ENCODE data around the gene TAL1.

The TAL1 gene

DNA sequence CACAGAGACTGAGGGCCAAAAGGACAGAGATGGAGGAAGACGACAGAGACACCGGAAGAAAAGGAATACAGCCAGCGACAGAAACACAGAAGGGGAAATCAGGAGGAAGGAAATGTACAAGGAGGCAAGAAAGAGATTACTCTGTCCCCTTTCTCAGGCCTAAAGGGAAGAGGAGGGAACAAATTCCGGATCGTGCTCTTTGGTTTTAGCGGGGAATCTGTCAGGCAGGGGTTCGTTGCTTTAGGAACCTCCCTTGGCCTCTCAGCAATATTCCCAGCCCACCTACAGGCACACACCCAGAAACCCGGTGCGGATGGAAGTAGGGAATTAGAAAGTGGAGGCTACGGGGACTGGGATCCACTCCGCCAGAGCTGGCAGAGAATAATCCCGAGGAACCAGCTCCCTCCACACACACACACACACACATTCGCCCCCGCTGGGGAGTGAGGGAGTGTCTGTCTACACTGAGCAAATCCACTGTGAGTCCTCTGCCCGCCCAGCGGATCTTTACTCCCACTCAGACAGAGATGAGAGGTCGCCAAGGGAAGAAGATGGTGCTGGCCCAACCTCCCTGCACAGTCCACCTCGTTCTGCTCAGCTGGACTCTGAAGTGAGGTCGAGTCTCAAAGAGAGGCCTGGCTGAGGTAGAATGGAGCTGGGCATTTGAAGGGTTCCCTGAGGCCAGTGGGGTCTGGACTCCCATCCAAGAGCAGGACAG, 5.7 kb downstream of the TAL1 start:
- ATAC-seq (replicated peaks) (no peak), DNase-seq (no peak)
- Mint-ChIP-seq H3K27ac (no peak overlapping the region), H3K36me3 (ENCODE audit: insufficient read depth) (no peaks in the 10 kb centered on the region), H3K9me3 (no peaks in the 10 kb centered on the region), H3K4me3 (peak overlapping the region; percentile 22 to 62), H3K27me3 (peaks cover 0 to 62% of the 10 kb centered on the region in 2 donors), H3K4me1 (ENCODE audit: low read depth in 2 of 2) (peaks cover 19 to 22% of the 10 kb centered on the region in 2 donors)

DNA sequence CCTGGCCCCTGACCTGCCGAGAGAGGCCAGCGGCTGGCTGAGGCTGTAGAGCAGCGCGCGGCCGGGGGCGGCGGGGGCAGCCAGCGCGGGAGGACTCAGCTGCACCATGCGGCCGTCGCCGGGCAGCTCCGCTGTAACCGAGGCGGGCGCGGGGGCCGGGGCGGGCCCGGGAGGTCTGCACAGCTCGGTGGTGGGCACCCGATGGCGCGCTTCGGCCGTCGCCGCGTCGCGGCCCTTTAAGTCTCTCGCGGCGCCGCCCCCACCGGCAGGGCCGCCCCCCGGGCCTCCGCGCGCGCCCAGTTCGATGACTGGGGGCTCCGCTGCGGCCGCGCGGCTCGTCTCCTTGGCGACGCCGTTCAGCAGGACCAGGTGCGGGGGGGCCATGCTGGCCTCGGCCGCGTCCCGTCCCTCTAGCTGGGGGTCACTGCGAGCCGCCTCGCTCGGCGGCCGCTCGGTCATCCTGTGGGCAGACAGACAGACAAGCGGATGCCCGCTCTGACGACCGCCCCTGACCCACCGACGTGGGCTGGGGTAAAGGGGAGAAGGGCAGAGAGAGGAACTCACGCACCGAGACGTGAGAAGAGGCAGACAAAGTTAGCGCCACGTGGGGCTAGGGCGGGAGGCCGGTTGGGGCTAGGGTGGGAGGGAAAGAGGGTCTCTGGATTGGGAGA, 6.5 kb downstream of the TAL1 start:
- Mint-ChIP-seq H3K27me3 (peaks cover 0 to 63% of the 10 kb centered on the region in 2 donors), H3K27ac (no peak overlapping the region), H3K36me3 (ENCODE audit: insufficient read depth) (no peaks in the 10 kb centered on the region), H3K4me3 (peak overlapping the region; percentile 22 to 62), H3K9me3 (no peaks in the 10 kb centered on the region), H3K4me1 (ENCODE audit: low read depth in 2 of 2) (peaks cover 17 to 18% of the 10 kb centered on the region in 2 donors)
- DNase-seq: no peak
- ATAC-seq (replicated peaks): no peak

DNA sequence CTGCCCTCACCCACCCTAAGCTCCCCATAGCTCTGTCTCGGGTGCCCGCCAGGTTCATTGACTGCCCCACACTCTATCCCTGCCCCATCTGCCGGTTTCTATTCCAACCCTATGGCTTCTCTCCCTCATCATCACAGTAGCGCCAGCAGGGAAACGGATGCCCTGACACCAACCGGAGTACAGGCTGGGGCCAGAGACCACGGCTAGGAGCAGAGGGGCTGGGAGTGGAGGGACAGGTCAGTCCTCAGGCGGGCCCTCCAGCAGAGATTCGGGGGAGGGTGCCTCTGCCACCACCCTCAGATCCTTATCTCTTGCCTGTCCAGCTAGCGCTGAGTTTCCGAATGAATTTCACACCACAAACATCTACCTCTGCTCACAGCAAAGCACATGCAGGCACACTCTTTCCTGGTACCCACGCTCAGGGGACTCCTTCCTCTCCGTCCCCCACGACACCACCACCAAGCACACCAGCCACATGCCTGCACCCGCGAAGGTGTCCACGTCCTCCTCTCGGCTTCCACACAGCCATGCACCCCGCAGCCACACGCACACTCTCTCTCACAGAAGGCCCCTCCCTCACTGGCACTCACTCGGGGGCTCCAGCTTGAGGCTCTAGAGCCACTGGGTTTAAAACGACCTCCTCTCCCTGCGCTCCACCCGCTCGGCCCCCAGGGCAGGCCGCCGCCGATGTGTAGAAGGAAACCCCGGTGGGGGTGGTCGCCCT, 7.2 kb downstream of the TAL1 start:
- H3K27me3 Mint-ChIP-seq: peaks cover 0 to 57% of the 10 kb centered on the region in 2 donors
- no peak overlapping the region for H3K27ac Mint-ChIP-seq
- H3K4me1 Mint-ChIP-seq (ENCODE audit: low read depth in 2 of 2): peaks cover 10% of the 10 kb centered on the region in 2 donors
- no peaks in the 10 kb centered on the region for H3K36me3 Mint-ChIP-seq (ENCODE audit: insufficient read depth)
- no peaks in the 10 kb centered on the region for H3K9me3 Mint-ChIP-seq
- DNase-seq (no peak), ATAC-seq (replicated peaks) (peak; percentile 12)
- H3K4me3 Mint-ChIP-seq: no peak overlapping the region

DNA sequence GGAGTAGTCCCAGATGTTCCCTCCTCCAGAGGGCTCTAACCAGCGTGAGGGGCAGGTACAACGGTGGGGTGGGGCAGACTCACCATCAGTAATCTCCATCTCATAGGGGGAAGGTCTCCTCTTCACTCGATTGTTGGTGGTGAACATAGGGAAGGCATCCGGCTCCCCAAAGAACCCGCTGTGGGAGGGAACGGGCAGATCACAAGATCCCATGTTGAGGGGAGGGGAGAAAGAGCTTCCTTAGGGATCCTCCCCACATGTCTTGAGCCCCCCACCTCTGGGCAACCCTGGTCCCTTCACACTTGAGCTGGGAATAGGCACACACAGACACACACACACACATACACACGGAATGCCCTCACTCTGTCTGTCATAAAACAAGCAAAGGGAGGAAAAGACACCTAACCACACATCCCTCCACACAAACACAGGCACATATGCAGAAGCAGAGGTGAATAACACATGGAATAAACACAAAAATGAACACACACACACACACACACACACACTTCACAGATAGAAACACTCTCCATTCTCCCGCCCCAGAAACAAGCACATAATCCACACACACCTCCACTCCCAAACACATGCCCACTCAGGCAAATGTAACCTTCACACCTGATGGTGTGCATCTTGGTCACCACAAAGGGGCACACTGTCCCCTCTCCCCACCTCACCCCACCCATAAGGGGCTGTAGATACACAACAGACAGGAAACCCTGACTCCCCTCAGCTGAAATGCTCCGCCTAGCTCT, 7.9 kb downstream of the TAL1 start:
- Mint-ChIP-seq H3K36me3 (ENCODE audit: insufficient read depth) (no peaks in the 10 kb centered on the region), H3K9me3 (no peaks in the 10 kb centered on the region), H3K4me3 (no peak overlapping the region), H3K4me1 (ENCODE audit: low read depth in 2 of 2) (peaks cover 5% of the 10 kb centered on the region in 2 donors), H3K27me3 (peaks cover 0 to 50% of the 10 kb centered on the region in 2 donors), H3K27ac (no peak overlapping the region)
- no peak for DNase-seq
- no peak for ATAC-seq (replicated peaks)

DNA sequence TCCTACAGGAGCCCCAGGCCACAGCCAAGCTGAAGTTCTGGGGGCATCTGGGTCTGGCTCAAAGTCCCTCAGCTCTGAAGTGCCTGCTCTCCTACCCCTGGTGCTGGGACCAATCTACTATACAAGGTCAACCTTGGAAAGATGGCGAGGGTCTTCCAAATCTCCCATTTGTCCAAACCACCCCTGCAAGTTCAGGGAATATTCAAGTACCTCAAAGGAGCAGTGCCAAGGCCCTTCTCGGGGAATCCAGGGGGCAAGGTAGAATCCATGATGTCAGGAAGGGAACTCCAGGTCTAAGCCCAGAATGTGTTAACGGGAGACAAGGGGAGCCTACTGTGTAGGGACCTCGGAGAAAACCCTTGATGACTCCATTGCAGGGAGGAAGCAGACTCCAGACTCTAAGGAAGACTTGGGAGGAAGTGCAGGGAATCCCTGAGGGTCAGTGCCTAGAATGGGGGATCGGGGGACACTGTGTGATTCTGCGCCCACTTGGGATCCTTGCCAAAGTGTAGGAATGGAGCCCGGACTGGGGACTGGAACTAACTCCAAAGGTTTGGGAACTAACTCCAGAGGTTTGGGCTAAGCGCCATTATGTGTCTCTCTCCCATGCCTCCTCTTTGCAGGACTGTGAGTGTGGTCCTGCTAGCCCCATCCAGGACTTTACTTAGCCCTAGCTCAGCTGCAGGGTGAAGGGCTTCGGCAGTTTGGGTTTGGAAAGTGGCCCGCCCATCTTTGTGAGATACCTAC, 8.7 kb downstream of the TAL1 start:
- Mint-ChIP-seq H3K4me3 (no peak overlapping the region), H3K4me1 (ENCODE audit: low read depth in 2 of 2) (peaks cover 5% of the 10 kb centered on the region in 2 donors), H3K9me3 (no peaks in the 10 kb centered on the region), H3K27me3 (peaks cover 0 to 43% of the 10 kb centered on the region in 2 donors), H3K27ac (no peak overlapping the region), H3K36me3 (ENCODE audit: insufficient read depth) (no peaks in the 10 kb centered on the region)
- DNase-seq (no peak), ATAC-seq (replicated peaks) (no peak)

DNA sequence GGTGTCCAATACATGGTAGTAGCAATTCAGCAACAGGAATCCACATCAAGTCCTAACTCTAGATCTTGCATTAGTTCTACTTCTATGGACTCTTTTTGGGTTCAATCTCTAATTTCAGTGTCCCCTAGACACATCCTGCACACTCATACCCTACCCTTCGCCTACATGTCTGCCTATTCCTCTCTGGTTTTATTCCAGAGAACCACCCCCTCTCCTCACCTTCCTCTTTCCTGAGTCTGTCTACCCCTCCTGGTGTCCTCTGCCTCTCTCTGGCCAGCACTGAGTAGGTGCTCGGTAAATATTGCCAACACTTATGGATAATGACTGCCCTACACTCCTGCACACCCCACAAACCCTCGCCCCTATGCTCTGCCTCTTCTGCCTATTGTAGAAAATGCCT, 9.5 kb downstream of the TAL1 start:
- no peak overlapping the region for H3K27ac Mint-ChIP-seq
- H3K4me1 Mint-ChIP-seq (ENCODE audit: low read depth in 2 of 2): peaks cover 5% of the 10 kb centered on the region in 2 donors
- DNase-seq: no peak
- peaks cover 0 to 35% of the 10 kb centered on the region in 2 donors for H3K27me3 Mint-ChIP-seq
- no peaks in the 10 kb centered on the region for H3K36me3 Mint-ChIP-seq (ENCODE audit: insufficient read depth)
- no peak overlapping the region for H3K4me3 Mint-ChIP-seq
- no peak for ATAC-seq (replicated peaks)
- no peaks in the 10 kb centered on the region for H3K9me3 Mint-ChIP-seq

GRCh38 chr1:47219590-47220220, 12.3 kb downstream of the TAL1 start:
- Mint-ChIP-seq H3K4me1 (ENCODE audit: low read depth in 2 of 2) (no peaks in the 10 kb centered on the region), H3K27ac (no peak overlapping the region), H3K4me3 (no peak overlapping the region), H3K27me3 (peaks cover 0 to 16% of the 10 kb centered on the region in 2 donors), H3K9me3 (no peaks in the 10 kb centered on the region), H3K36me3 (ENCODE audit: insufficient read depth) (no peaks in the 10 kb centered on the region)
- ATAC-seq (replicated peaks): no peak
- DNase-seq: no peak

- no peaks in the 10 kb centered on the region for H3K9me3 Mint-ChIP-seq
Measured at GRCh38 chr1:47219001-47219400, 13.0 kb downstream of the TAL1 start.

DNA sequence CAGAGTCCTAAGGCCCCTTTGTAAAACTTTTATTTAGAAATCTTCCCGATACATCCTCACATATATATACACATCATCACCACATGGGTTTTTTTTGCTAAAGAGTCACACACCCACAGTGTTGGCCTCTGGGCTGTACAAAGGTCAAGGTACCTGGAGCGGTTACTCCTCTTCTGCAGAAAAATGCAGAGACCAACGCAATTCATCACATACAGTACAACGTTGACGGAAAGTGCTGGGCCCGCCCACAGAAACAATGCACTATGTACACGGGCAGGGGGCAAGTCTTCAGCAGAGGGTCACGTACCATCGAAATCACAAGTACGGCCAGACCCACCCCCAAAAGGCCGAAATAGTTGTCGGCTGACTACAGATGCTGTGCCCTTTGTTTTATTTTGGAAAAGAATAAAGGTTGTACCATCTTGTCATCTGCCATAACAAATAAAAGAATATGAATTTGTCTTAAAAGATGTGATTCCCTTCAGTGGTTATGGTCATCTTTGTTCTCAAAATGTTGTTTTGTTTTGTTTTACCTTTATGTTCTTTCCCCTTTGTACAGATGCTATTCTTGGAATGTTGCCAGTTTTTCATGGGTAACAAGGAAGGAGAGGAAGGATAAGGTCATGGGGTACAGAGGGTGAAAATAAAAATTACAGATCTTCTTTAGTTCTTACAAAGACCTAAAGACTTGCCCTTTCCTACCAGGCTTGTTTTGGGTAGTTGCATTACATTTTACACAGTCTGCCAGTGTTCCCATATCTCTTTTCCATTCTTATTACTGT, 15.6 kb downstream of the TAL1 start:
- peaks cover 0 to 11% of the 10 kb centered on the region in 2 donors for H3K27me3 Mint-ChIP-seq
- H3K4me1 Mint-ChIP-seq (ENCODE audit: low read depth in 2 of 2): no peaks in the 10 kb centered on the region
- no peak overlapping the region for H3K4me3 Mint-ChIP-seq
- no peak overlapping the region for H3K27ac Mint-ChIP-seq
- no peaks in the 10 kb centered on the region for H3K36me3 Mint-ChIP-seq (ENCODE audit: insufficient read depth)
- H3K9me3 Mint-ChIP-seq: no peaks in the 10 kb centered on the region
- no peak for ATAC-seq (replicated peaks)
- DNase-seq: no peak

More at GRCh38 chr1:47219001-47219400, 13.0 kb downstream of the TAL1 start:
- no peak for DNase-seq
- Mint-ChIP-seq H3K36me3 (ENCODE audit: insufficient read depth) (no peaks in the 10 kb centered on the region), H3K27me3 (peaks cover 0 to 16% of the 10 kb centered on the region in 2 donors), H3K4me3 (no peak overlapping the region), H3K4me1 (ENCODE audit: low read depth in 2 of 2) (no peaks in the 10 kb centered on the region), H3K27ac (no peak overlapping the region)
- ATAC-seq (replicated peaks): no peak

DNA sequence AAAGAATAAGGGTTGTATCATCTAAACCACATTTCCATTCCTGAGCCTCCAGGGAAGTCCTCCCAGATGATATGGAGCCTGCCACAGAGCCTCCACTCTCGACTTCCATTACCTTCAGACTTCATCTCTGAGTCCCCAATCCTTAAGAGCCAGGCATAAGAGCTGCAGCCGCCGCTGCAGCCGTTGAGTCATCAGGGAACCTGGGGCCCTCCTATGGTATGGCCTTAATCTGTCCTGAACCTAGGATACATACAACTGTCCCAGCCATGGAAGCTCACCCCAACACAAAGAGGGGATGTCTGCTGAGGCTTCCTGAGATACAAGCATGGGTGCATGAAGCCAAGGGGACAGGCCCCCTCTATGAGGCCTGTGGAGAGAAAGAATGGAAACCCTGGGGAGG, 16.3 kb downstream of the TAL1 start:
- ATAC-seq (replicated peaks): no peak
- no peaks in the 10 kb centered on the region for H3K36me3 Mint-ChIP-seq (ENCODE audit: insufficient read depth)
- H3K4me1 Mint-ChIP-seq (ENCODE audit: low read depth in 2 of 2): no peaks in the 10 kb centered on the region
- no peak overlapping the region for H3K4me3 Mint-ChIP-seq
- no peak overlapping the region for H3K27ac Mint-ChIP-seq
- no peak for DNase-seq
- H3K9me3 Mint-ChIP-seq: no peaks in the 10 kb centered on the region
- peaks cover 3 to 5% of the 10 kb centered on the region in 2 donors for H3K27me3 Mint-ChIP-seq

- Mint-ChIP-seq H3K27me3 (peaks cover 10 to 15% of the 10 kb centered on the region in 2 donors), H3K9me3 (no peaks in the 10 kb centered on the region)
Measured at GRCh38 chr1:47214549-47214948, 17.5 kb downstream of the TAL1 start.

More at GRCh38 chr1:47214549-47214948, 17.5 kb downstream of the TAL1 start:
- no peaks in the 10 kb centered on the region for H3K36me3 Mint-ChIP-seq (ENCODE audit: insufficient read depth)
- no peak overlapping the region for H3K4me3 Mint-ChIP-seq
- DNase-seq (no peak), ATAC-seq (replicated peaks) (no peak)
- H3K27ac Mint-ChIP-seq: no peak overlapping the region
- no peaks in the 10 kb centered on the region for H3K4me1 Mint-ChIP-seq (ENCODE audit: low read depth in 2 of 2)

All from effector memory CD8-positive, alpha-beta T cell (primary cell).